Uterus (tissue), 4 donors: ENCODE results near the gene PLAC9. TPM values are rescaled to one million over a fixed set of nuclear protein-coding genes. Genes with fewer than 3 reads are reported as not detected.

ENCODE experiments used
- DNase-seq, 2 donors: peaks; one replicate each; pipeline ENCODE4 v3.0.0-alpha.2; 2019 to 2020
- H3K27ac ChIP-seq, 2 donors: fragments of 200-600 bp; sonication (generic); 1 replicate in 1 of 2; 2 replicates in 1 of 2; pipeline ENCODE4 v1.5.1; 2016 to 2018
- H3K27me3 ChIP-seq, 2 donors: fragments of 200-600 bp; sonication (generic); one replicate each; pipeline ENCODE4 v1.5.1; 2018 to 2019; ENCODE audit warnings: control low read depth in 1 of 2
- H3K36me3 ChIP-seq, 2 donors: fragments of 200-600 bp; sonication (generic); one replicate each; pipeline ENCODE4 v1.5.1; 2019; ENCODE audit warnings: control low read depth in 1 of 2
- H3K4me1 ChIP-seq, 2 donors: fragments of 200-600 bp; sonication (generic); one replicate each; pipeline ENCODE4 v1.5.1; 2018 to 2019; ENCODE audit warnings: control low read depth in 1 of 2
- H3K4me3 ChIP-seq, 2 donors: fragments of 200-600 bp; sonication (generic); 1 replicate in 1 of 2; 2 replicates in 1 of 2; pipeline ENCODE4 v1.5.1; 2018 to 2019; ENCODE audit warnings: mild to moderate bottlenecking in 1 of 2
- H3K9me3 ChIP-seq, 2 donors: fragments of 200-600 bp; sonication (generic); one replicate each; pipeline ENCODE4 v1.5.1; 2019; ENCODE audit warnings: control low read depth in 1 of 2
- CTCF ChIP-seq, 4 experiments: fragments of 200-600 bp in 2 of 4; fragments of 450-650 bp in 2 of 4; sonication (generic) in 2 of 4; IDR thresholded peaks; one replicate each; pipeline ENCODE4 v1.5.1; 2016 to 2019; ENCODE audit warnings: antibody characterized with exemption in 4 of 4, mild to moderate bottlenecking in 2 of 4, moderate library complexity in 1 of 4
- POLR2A ChIP-seq, 2 donors: fragments of 450-650 bp; IDR thresholded peaks; one replicate each; pipeline ENCODE4 v1.6.1; 2016; ENCODE audit warnings: antibody characterized with exemption in 2 of 2, mild to moderate bottlenecking in 1 of 2, moderate library complexity in 1 of 2
- intact Hi-C: fragments of 100-400 bp; cut with DNase I; formaldehyde crosslinking; loops from one replicate; pipeline ENCODE4 v1.15.1; 2023; ENCODE audit warnings: low total_unique reads
- total RNA-seq, 4 donors: library from RNA; depleted of rRNA in 3 of 4; stranded (reverse); fragments of >200 nt in 3 of 4; gene quantifications; one replicate each; pipeline versions ENCODE4 v1.1.0 to v1.2.4, GENCODE V29; 2014 to 2023
- donor health status: DM: yes; HTN: yes; CAD: no.

Gene PLAC9
- total RNA-seq, 4 donors from 2014 or later: 24.5 to 91.7 (median 30.2) TPM

GRCh38 chr10:80156216-80156615 lies 23.7 kb downstream of the PLAC9 start:
- Histone ChIP-seq H3K27me3 (no peaks in the 10 kb centered on the region), H3K27ac (peak overlapping the region; percentile 72 to 91), H3K4me1 (peaks cover 11 to 17% of the 10 kb centered on the region in 2 donors), H3K36me3 (no peaks in the 10 kb centered on the region), H3K4me3 (no peak overlapping the region), H3K9me3 (no peaks in the 10 kb centered on the region)
- intact Hi-C loops: loop anchor here (5.0 kb wide), 1 partner anchor 51 kb away; the partner anchor contains the start of gene ANXA11
- TF ChIP-seq CTCF (IDR thresholded peaks at IDR 0.05) (no peak), POLR2A (IDR thresholded peaks at IDR 0.05) (no peak)
- DNase-seq: no peak

DNA sequence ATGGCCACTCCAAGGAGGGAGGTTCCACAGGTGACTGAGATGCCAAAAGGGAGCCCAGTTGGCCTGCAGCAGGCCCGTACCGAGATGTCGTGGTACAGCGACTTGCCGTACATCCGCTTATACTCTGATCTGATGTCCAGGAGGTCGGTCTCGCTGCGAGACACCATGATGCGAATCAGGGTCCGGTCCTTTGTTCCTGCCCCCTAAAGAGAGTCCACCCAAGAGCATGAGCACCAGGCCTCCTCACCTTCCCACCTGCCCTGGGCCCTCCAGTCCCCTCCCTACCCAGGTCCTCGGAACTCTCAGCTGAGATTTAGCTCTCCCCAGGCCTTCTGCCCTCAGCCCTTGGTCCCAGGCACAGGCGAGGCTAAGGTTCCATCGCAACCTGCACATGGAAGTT lies 25.0 kb downstream of the PLAC9 start:
- Histone ChIP-seq H3K27me3 (no peaks in the 10 kb centered on the region), H3K4me1 (peaks cover 11 to 17% of the 10 kb centered on the region in 2 donors), H3K27ac (peak overlapping the region; percentile 81 to 90), H3K9me3 (no peaks in the 10 kb centered on the region), H3K4me3 (no peak overlapping the region), H3K36me3 (no peaks in the 10 kb centered on the region)
- no peak for DNase-seq
- TF ChIP-seq POLR2A (IDR thresholded peaks at IDR 0.05): no peak
- TF ChIP-seq CTCF (IDR thresholded peaks at IDR 0.05): no peak
- intact Hi-C loops: loop anchor here (5.0 kb wide), 1 partner anchor 50 kb away; the partner anchor contains the start of gene ANXA11

GRCh38 chr10:80158126-80158525 lies 25.6 kb downstream of the PLAC9 start:
- peak overlapping the region; percentile 81 to 90 for H3K27ac ChIP-seq

GRCh38 chr10:80158598-80159127 lies 26.1 kb downstream of the PLAC9 start:
- H3K27me3 ChIP-seq: no peaks in the 10 kb centered on the region
- peak; percentile 84 to 92 for DNase-seq
- peak overlapping the region; percentile 81 to 90 for H3K27ac ChIP-seq
- H3K4me1 ChIP-seq: peaks cover 12 to 17% of the 10 kb centered on the region in 2 donors
- no peak overlapping the region for H3K4me3 ChIP-seq
- H3K9me3 ChIP-seq: no peaks in the 10 kb centered on the region
- intact Hi-C loops: loop anchor here (5.0 kb wide), 1 partner anchor 49 kb away; the partner anchor contains the start of gene ANXA11
- H3K36me3 ChIP-seq: no peaks in the 10 kb centered on the region
- TF ChIP-seq CTCF (IDR thresholded peaks at IDR 0.05) (peak in 1 of 4 experiments; percentile 26), POLR2A (IDR thresholded peaks at IDR 0.05) (no peak)

More at GRCh38 chr10:80158126-80158525, 25.6 kb downstream of the PLAC9 start:
- intact Hi-C loops: loop anchor here (5.0 kb wide), 1 partner anchor 49 kb away; the partner anchor contains the start of gene ANXA11
- no peak overlapping the region for H3K4me3 ChIP-seq
- TF ChIP-seq POLR2A (IDR thresholded peaks at IDR 0.05) (no peak), CTCF (IDR thresholded peaks at IDR 0.05) (no peak)
- peaks cover 11 to 17% of the 10 kb centered on the region in 2 donors for H3K4me1 ChIP-seq
- H3K36me3 ChIP-seq: no peaks in the 10 kb centered on the region
- H3K27me3 ChIP-seq: no peaks in the 10 kb centered on the region
- H3K9me3 ChIP-seq: no peaks in the 10 kb centered on the region
- DNase-seq: no peak

- Histone ChIP-seq H3K4me3 (no peak overlapping the region), H3K36me3 (no peaks in the 10 kb centered on the region), H3K4me1 (peaks cover 16 to 17% of the 10 kb centered on the region in 2 donors), H3K27me3 (no peaks in the 10 kb centered on the region), H3K9me3 (no peaks in the 10 kb centered on the region), H3K27ac (peak overlapping the region; percentile 81 to 90)
- no peak for DNase-seq
- TF ChIP-seq POLR2A (IDR thresholded peaks at IDR 0.05) (no peak), CTCF (IDR thresholded peaks at IDR 0.05) (no peak)
- intact Hi-C loops: loop anchor here (5.0 kb wide), 1 partner anchor 48 kb away; the partner anchor contains the start of gene ANXA11
Observed at GRCh38 chr10:80159166-80159873, 26.8 kb downstream of the PLAC9 start.
